ENCODE results near the gene DYNC1I2. TPM values are rescaled to one million over a fixed set of nuclear protein-coding genes. Genes with fewer than 3 reads are reported as not detected.

The DYNC1I2 gene
- 42.3 and 57.8 TPM in 2 replicates for total RNA-seq (2014; rRNA removed; shearing (Covaris generic))
- 58.5 and 60.1 TPM in 2 replicates for total RNA-seq (2022)
- Bru-seq, nascent RNA: percentile 82 among the genes with signal in this experiment
- BruChase-seq, experiment 1, labeled RNA remaining after a 6-hour chase: percentile 72 among the genes with signal in this experiment
- BruChase-seq, experiment 2, labeled RNA remaining after a 2-hour chase: percentile 70 among the genes with signal in this experiment
- long read RNA-seq, transcript DYNC1I2-225 (16 exons, 2,494 nt): minor isoform, 9 of 164 reads
- long read RNA-seq, transcript DYNC1I2-203 (16 exons, 2,572 nt): minor isoform, 26 of 164 reads
- long read RNA-seq, transcript DYNC1I2-201 (16 exons, 2,589 nt): major isoform, 99 of 164 reads
- long read RNA-seq, partial matches to known transcripts: 15 of 164 reads
- long read RNA-seq, other reads (novel, unspliced or antisense): 12 of 164 reads

- Histone ChIP-seq H3K79me2 (ENCODE audit: insufficient read depth, low read depth, low read length) (peaks cover 36% of the 10 kb centered on the region), H3K4me2 (ENCODE audit: low read length) (peak within 1 kb of the TSS; percentile 77), H3K4me1 (ENCODE audit: insufficient read depth, low read length, poor library complexity, severe bottlenecking) (peaks cover 9% of the 10 kb centered on the region), H3K9me3 (ENCODE audit: low read length) (peaks cover 13% of the 10 kb centered on the region; the same call in 1 of the 2 replicates), H3K9me2 (ENCODE audit: insufficient read depth, low read length) (no peaks in the 10 kb centered on the region), H3K4me3 (ENCODE audit: low read depth, low read length, poor library complexity, severe bottlenecking) (peak within 1 kb of the TSS; percentile 87), H3K27ac (ENCODE audit: low read depth, low read length, poor library complexity, severe bottlenecking) (peak within 1 kb of the TSS; percentile 38), H3K36me3 (ENCODE audit: insufficient read depth, low read length) (peaks cover 20% of the 10 kb centered on the region), H4K20me1 (ENCODE audit: insufficient read depth, low read length) (no peaks in the 10 kb centered on the region), H2AFZ (ENCODE audit: low read length) (peak within 1 kb of the TSS; percentile 76)
- TF ChIP-seq CTCF (conservative IDR thresholded peaks at IDR 0.05; ENCODE audit: low read length) (no peak), EZH2phosphoT487 (IDR thresholded peaks at IDR 0.05; ENCODE audit: borderline replicate concordance, low read depth, low read length) (no peak)
- ChIA-PET POLR2A (interaction anchor here (0.6 to 2.2 kb wide), 6 partner anchors 16 to 869 kb away, joined by 3 to 8 read pairs (median 3); no protein-coding TSS in a partner anchor), CTCF (ENCODE audit: unreplicated experiment) (interaction anchor here (1.0 kb wide), 1 partner anchor 10 kb away, joined by 3 read pairs; no protein-coding TSS in a partner anchor)
- intact Hi-C loops (cut with micrococcal nuclease; ENCODE audit: unreplicated experiment): loop anchor here (5.0 kb wide), 1 partner anchor 90 kb away; no protein-coding TSS in a partner anchor
- DNase-seq (ENCODE audit: low spot score): peak; percentile 87
- no TSS peak for BruUV-seq (replicated peaks)
These were observed at the start of gene DYNC1I2 for GRCh38 chr2:171687287-171688128. DYNC1I2 (plus strand) TSS chr2:171687469; CDS start chr2:171690156, 2,687 bp downstream.

GRCh38 chr2:171651667-171652415 is 35.4 kb upstream of the DYNC1I2 start:
- H3K79me2 ChIP-seq (ENCODE audit: insufficient read depth, low read depth, low read length): no peaks in the 10 kb centered on the region
- peaks cover 13% of the 10 kb centered on the region; the same call in 1 of the 2 replicates for H3K36me3 ChIP-seq (ENCODE audit: insufficient read depth, low read length)
- peaks cover 27% of the 10 kb centered on the region; the same call in 1 of the 2 replicates for H3K9me3 ChIP-seq (ENCODE audit: low read length)
- DNase-seq (ENCODE audit: low spot score): no peak
- ChIA-PET POLR2A (interaction anchor here (0.6 kb wide), 2 partner anchors 25 to 471 kb away, joined by 3 to 5 read pairs; no protein-coding TSS in a partner anchor), CTCF (ENCODE audit: unreplicated experiment) (no interaction called here)
- no peak overlapping the region for H3K27ac ChIP-seq (ENCODE audit: low read depth, low read length, poor library complexity, severe bottlenecking)
- H3K9me2 ChIP-seq (ENCODE audit: insufficient read depth, low read length): no peaks in the 10 kb centered on the region
- TF ChIP-seq EZH2phosphoT487 (IDR thresholded peaks at IDR 0.05; ENCODE audit: borderline replicate concordance, low read depth, low read length): no peak
- no peak for TF ChIP-seq CTCF (conservative IDR thresholded peaks at IDR 0.05; ENCODE audit: low read length)
- intact Hi-C loops (cut with micrococcal nuclease; ENCODE audit: unreplicated experiment): no loop called here
- BruUV-seq (replicated peaks): no TSS peak
- no peaks in the 10 kb centered on the region for H4K20me1 ChIP-seq (ENCODE audit: insufficient read depth, low read length)
- no peak overlapping the region for H3K4me2 ChIP-seq (ENCODE audit: low read length)
- peaks cover 30% of the 10 kb centered on the region for H3K4me1 ChIP-seq (ENCODE audit: insufficient read depth, low read length, poor library complexity, severe bottlenecking)
- no peak overlapping the region for H3K4me3 ChIP-seq (ENCODE audit: low read depth, low read length, poor library complexity, severe bottlenecking)
- H2AFZ ChIP-seq (ENCODE audit: low read length): no peak overlapping the region

Data from OCI-LY7 (cell line).